GM21390 (cell line): ENCODE results near the gene RAD52.

Experiments used
- ATAC-seq: cut with Tn5 transposase; IDR thresholded peaks from one replicate; pipeline ENCODE4 v1.9.1; 2021; ENCODE audit not compliant: unreplicated experiment

Gene RAD52

DNA sequence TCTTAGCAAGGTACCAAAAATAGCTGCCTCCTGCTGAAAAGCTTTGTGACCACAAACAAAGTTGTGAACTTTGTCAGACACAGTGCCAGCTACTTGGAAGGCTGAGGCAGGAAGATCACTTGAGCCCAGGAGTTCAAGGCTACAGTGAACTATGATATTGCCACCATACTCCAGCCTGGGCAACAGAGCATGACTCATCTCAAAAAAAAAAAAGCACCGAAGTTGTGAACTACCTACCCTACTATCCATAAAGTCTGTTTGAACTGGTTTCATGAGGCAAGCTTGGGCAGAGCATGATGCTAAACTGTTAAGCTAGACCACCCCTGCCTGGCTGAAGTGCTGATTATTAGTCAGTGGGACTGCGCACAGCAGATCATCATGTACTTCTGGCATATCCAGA, 75.5 kb downstream of the RAD52 start:
- no peak for ATAC-seq

DNA sequence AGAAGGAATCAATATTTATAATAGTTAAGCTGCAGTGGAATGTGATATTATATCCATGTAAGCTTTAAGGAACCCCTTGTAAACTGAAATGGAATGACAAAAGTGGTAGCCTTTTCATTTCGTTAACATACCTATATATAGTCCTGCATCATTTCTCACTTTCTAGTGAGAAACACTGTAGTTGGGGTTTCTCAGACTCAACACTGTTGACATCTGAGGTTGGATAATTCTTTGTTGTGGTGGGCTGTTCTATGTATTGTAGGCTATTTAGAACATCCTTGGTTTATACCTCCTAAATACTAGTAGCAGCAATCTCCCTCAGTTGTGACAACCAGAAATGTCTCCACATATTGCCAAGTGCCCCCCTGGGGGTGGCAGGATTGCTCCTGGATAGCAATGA, 79.1 kb downstream of the RAD52 start:
- no peak for ATAC-seq

DNA sequence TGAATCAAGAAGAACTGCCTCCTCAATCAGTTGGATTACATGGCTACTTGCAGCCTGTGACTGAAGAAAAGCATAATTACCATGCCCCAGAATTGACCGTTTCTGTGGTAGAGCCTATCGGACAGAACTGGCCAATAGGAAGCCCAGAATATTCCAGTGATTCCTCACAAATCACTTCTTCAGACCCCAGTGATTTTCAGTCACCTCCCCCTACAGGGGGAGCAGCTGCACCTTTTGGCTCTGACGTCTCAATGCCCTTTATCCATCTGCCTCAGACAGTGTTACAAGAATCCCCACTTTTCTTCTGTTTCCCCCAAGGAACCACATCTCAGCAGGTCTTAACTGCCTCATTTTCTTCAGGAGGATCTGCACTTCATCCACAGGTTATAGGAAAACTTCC, 80.8 kb downstream of the RAD52 start:
- no peak for ATAC-seq

DNA sequence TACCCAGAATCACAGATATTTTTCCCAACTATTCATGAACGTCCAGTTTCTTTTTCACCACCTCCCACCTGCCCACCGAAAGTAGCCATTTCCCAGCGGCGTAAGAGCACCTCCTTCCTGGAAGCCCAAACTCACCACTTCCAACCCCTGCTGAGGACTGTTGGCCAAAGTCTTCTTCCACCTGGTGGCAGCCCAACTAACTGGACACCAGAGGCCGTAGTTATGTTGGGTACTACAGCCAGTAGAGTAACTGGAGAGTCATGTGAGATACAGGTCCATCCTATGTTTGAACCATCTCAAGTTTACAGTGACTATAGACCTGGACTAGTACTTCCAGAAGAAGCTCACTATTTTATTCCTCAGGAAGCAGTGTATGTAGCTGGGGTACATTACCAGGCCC, 81.6 kb downstream of the RAD52 start:
- ATAC-seq, result no peak

DNA sequence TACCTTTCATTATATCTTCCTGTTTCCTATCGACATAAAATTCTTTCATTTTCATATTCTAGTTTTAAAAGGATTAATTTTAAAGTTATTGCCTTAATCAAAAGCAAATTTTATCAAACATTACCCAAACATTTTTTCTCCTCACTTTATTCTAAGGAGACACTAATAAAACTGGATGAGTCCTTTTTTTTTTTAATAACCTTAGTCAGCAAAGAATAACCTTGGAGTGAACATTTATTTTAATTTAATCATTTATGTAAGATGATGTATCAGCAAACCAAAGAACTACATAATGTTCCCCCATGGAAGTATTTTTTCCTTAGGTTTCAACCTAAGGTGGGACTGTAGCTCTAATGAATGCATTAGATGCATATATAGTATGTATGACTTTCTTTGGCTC, 83.9 kb downstream of the RAD52 start:
- no peak for ATAC-seq

DNA sequence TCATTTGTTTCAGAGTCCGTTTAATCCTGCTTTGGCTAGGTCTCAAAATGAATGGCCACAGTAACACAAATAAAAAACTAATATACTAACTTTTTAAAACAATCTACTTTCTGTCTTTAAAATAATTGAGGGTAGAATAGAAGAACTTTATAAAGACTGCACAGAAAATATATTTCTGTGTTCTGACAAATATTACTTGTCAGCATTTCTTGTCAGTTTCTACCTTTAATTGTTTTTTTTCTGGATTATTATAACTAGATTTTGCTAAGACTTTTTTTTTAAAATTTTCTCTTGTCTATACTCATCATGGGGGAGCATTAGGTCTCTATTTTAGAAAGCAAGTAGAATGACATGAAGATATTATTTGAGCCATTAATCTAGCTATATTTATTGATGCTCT, 86.2 kb downstream of the RAD52 start:
- no peak for ATAC-seq

DNA sequence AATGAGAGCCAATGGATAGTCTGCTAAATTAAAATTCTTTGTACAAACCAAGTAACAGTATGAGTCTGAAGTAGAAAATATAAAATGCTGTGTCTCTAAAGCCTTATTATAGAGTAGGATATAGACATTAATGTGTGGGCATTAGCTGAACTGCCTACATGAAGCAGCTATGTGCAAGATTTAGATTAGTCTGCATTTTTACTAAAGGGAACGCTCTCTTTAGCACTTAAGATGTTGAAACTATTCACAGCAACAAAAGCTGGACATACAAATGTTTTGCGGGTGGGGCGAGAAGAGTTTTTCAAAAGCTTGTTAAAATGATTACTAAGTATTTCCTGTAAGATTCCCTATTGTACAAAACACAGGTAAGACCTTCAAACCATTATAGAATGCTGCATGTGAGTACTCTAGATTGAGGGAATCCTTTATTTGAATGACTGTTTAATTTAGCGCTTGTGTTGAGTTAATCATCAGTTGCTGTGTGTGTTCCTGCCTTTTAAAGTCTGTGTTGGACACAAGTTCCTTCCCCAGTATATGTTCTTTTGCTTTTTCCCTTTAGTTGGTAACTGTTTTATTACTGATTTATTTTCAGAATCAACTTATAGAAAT, 87.1 kb downstream of the RAD52 start:
- no peak for ATAC-seq
